GM18870 (cell line): ENCODE measurements around the gene HCFC1R1.

ENCODE experiments used
- ATAC-seq: cut with Tn5 transposase; IDR thresholded peaks from one replicate; pipeline ENCODE4 v1.9.1; 2021; ENCODE audit warnings: moderate library complexity; ENCODE audit not compliant: unreplicated experiment

HCFC1R1 gene

DNA sequence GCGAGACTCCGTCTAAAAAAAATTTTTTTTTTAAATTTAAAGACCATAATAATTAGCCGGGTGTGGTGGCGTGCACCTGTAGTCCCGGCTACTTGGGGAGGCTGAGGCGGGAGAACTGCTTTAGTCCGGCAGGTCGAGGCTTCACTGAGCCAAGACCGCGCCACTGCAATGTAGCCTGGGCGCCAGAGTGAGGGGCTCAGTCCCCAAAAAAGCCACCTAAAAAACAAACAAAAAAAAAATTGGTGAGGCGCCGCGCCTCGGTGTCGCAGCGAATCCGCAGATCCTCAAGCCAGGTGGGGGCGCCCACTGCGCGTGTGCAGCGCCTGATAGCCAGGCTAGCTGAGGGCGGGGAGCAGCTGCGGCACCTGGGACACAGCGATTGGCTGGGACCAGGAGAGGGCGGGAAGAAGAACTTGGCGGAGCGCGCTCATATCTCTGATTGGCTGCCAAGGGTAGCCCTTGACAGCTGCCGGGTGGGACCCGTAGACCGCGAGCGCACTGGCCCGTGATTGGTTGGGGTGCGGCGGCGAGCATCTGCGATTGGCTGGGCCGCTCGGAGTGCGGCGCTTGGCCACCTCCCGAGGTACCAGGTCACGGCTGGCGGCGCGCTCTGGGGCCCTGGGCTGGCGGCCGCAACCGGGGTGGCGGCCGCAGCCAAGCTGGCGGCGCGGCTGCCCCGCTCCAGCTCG is 20.0 kb downstream of the HCFC1R1 start:
- ATAC-seq = peak; percentile 94

DNA sequence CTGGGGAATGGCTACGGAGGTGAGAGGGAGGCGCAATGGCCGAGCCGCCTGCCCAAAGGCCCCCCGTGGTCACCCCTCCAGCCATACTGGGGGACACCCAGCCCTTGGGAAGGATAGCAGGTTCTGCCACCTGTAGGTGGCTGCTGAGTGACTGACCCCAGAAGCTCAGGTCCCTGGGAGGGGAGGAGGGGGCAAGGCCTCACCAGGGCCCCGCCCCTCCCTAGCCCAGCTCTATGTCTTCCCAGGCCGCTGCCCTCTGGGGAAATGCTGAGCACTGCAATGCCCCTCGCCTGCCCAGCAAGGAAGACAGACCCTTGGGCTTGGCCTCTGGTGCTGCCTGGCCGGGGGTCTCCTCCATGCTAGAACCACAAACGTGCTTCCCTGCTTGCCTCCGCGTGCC is 22.4 kb downstream of the HCFC1R1 start:
- no peak for ATAC-seq

DNA sequence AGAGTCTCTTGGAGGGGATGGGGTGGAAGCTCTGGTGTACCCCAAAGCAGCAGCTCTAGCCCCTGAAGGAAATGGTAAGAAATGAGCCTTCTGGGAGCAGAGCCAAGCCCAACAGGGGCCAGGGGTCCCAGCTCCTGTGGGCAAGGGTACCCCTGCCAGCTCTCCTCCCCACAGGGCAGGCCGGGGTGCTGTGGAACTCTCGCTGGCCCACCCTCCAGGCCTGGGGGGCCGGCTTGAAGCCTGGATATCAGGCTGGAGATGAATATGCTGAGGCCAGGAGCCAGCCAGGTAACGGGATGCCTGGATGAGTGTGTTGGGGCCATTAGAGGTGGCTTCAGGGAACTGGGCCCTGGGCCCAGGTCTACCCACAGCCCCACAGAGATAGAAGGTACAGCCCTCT is 23.2 kb downstream of the HCFC1R1 start:
- ATAC-seq = no peak

DNA sequence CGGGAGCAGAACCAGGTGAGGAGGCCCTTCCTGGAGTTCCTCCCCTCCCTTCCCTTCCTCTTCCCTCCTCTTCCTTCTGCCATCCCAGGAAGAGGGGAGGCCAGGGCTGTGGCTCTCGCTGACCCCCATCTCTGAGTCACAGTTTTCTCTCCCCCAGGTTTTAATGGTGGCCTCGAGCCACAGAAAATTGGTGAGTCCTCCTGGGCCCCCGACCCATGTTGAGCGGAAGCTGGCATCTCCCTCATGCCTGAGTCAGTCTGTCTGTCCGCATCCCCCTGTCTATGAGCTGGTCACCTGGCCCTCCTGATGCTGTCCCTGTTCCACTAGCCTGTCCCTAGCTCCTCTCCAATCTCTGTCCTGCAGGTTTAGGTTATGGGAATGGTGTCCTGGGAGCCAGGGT is 23.8 kb downstream of the HCFC1R1 start:
- no peak for ATAC-seq

DNA sequence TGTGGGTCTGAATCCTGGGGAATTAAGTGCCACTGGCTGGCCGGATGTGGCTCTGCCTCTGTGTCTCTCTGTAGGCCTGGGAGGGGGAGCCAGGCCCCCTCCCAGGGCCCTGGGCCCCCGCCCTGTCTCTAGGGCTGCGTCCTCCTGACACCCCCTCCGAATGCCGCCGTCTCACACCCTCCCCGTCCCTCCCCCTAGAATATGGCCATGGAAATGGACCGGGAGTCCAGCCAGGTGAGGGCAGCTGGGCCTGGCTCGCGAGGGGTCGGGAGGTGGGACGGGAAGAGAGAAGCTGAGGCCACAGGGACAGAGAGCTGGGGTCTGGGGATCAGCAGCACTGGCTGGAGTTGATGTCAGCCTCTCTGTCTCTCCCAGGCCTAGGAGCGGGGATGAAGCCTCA is 27.4 kb downstream of the HCFC1R1 start:
- ATAC-seq = no peak

DNA sequence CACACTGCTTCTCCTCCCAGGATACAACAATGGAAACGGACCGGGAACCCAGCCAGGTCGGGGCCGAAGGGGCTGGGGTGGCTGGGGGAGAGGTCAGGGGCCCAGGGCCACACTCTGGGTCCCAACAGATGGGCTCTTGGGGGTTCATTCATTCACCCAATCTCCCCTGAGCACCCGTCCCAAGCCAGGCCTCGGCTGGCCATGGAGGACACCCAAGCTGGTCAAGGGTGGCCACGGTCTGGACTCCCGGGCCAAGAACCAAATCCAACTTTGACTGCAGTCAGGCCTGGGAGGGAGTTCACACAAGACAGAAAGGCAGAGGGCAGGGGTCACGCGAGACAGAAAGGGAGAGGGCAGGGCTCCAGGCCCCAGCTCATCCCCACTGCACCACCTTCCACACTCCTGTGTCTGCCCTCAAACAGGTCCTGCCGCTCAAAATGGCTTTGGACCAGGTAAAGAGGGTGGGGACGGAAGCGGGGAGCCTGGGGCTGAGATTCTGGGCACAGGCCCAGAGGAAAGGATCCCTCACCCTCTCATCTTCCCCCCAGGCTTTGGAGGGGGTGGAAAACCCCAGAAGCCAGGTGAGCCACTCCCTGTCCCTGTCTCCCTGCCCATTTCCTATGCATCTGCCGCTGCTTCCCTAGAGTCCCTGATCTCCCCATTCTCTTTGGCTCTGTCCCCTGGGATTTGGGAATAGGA is 31.2 kb downstream of the HCFC1R1 start:
- ATAC-seq = no peak

DNA sequence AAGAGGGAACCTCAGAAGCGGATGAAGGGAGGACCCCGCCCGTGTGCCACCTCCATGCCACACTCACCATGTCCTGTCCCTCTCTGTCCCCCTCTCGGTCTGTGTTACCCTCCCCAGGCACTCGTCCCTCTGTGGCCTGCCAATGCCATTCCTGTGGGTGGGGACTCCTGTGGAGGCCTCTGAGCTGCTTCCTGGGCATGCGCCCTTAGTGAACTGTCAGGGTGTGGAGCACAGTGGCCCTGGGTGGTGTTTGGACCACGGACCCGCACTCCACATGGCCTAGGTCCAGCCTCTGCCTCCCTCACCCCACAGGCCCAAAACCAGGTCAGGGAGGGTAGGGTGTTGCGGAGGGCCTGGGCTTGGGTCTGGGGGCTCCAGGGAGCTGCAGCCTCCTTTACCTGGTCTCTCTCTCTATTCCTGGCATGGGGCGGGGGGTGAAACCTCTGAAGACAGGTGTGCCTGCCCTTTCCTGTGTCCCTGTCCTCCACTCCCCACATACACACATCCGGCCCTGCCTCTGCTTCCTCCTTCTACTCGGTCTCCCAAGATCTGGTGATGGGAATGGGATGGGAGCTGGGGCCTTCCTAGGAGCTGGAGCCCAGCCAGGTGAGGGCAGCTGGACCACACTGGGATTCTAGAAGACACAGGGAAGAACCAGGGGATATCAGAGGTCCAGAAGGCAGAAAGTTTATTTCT is 32.0 kb downstream of the HCFC1R1 start:
- ATAC-seq = no peak

DNA sequence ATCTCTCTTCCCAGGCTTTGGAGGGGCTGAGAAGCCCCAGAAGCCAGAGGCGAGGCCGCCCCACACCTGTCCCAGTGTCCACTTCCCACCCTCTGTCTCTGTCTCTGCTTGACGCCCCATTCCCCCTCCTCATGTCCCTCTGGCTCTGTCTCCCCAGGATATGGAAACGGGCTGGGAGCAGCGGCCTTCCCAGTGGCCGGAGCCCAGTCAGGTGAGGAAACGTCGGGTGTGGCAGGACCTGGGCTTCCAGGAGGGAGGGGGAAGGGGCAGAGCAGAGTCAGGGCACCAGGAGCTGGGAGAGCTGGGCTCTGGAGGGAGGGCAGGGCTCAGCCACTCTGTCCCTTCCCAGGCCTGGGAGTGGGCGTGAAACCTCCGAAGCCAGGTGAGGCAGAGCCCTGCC is 32.9 kb downstream of the HCFC1R1 start:
- no peak for ATAC-seq

DNA sequence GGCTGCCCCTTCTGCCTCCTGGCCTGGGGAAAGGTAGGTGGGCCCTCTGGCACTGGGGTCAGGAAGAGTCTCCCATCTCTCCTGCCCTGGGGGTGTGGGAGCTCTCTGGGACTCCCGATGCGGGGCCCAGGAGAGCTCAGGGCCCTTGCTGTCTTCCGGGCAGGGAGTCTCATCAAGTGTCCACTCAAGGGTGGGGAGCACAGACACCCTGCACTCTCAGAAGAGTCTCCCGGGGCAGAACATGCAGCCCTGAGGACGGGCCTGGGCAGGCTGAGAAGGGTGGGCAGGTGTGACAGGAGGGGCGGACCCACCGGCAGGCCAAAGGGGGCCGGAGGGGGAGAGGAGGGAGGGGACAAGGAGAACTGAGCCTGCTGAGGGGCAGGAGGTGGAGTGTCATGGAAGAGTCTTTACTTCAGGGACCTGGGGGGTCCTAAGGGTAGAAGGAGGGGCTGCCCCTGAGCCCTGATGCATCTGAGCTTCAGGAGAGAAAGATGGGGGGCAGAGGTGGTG is 35.1 kb downstream of the HCFC1R1 start:
- no peak for ATAC-seq

DNA sequence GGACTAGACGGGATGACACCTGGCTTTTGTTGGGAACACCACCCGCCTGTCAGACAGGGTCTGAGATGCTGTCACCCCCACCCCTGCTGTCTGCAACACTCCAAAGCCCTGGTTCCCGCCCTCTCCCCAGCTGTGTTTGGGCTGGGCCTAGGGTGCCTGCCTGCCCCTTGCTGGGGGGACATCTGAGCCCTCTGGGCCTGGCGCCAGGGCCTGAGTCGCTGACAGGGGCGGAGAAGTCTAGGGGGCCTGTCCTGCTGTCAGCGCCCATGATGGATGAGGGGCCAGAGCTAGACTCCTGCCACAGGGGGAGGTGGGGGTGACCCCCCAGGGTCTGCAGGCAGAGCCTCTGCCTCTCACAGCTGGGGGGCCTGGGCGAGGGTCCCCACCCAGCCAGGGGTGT is 35.9 kb downstream of the HCFC1R1 start:
- no peak for ATAC-seq

DNA sequence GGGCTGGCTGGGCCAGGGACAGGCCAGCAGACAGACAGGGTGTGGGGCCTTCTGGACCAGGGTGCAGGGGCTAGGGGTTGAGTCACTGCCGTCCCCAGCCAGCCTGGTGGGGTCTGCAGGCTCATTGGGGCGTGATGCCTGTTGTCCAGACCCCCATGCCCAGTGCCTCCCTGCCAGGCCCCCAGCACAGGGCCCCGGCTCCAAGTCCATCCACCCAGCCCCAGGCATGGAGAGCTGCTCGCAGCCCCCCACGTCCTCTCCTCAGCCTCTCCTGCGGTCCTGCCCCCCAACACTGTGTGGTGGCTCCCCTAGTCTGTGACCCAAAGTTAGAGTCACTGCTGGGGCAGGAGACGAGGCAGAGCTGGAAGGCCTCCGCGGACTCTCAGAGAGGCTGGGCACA is 36.5 kb downstream of the HCFC1R1 start:
- ATAC-seq = no peak

DNA sequence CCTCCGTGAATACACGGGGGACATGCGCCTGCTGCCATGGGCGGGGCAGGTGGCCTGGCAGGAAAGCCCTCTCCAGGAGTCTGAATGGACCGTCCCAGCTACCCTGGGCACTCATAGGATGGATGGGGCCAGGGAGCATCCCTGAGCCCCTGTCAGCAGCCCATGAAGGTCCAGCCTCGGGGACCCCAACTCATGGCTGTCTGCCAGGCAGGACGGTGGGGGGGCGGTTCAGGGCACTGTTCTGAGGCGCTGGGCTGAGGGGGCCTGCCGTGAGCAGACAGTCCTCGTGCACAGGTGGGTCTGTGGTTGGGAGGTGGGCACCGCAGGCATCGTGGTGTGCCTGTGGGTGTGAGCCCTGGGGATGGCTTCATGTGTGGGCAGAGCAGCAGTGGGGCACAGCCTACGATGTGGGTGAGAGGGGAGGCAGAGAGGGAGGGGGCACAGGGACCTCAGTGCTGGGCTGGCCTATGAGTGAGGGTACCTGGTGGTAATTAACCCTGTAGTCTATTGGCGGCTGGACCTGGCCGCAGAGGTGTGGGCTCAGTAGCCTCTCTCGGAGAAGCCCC is 37.0 kb downstream of the HCFC1R1 start:
- ATAC-seq = no peak

DNA sequence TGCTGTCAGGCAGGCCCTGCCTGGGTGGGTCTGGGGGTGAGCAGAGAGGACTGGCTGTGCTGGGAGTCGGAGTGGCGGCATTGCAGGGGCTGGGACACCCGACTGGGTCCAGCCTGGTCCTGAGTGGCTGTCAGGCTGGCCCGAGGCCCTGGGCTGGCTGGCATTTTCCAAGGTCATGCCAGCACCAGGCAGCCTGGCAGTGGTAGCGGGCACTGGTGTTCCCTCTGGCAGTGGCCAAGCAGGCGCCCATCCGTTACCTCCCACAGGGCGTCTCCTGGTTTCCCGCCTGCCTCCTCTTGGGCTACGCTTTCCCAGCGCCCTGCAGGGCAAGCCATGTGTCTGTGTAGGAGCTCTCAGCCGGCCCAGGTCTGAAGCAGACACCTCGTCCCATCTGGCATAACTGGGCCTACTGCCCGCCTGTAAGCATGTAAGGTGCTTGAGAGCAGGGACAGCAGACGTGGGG is 37.8 kb downstream of the HCFC1R1 start:
- no peak for ATAC-seq

DNA sequence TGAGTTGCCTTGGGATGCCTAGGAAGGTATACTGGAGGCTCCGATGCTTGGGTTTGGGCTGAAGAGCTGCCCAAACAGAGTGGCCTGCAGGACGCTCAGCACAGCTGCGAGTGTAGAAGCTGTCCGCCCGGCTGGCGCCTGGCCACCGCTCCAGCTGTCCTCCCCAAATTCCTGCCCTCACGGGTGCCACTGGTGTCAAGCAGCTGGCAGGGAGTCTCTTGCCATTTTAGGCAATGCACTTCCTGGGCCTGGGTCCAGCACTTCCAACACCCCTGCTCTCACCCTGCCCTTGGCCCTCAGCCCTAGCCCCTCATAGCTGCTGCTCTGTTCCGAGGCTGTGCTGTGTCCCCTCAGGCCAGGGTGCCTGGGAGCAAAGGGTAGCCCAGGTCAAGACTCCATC is 38.3 kb downstream of the HCFC1R1 start:
- no peak for ATAC-seq

DNA sequence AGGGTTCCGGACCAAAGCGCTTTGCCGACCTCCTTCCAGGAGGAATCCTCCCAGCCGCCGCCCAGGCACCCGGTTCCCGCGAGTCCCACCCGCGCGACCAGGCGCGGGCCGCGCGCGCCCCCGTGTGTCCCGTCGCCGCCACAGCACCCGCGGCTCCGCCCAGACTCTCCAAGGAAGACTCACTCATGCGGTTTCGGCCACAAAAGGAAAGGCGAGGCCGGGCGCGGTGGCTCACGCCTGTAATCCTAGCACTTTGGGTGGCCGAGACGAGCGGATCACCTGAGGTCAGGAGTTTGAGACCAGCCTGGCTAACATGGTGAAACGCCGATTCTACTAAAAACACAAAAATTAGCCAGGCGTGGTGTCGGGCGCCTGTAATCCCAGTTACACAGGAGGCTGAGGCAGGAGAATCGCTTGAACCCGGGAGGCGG is 40.0 kb downstream of the HCFC1R1 start:
- ATAC-seq = no peak

DNA sequence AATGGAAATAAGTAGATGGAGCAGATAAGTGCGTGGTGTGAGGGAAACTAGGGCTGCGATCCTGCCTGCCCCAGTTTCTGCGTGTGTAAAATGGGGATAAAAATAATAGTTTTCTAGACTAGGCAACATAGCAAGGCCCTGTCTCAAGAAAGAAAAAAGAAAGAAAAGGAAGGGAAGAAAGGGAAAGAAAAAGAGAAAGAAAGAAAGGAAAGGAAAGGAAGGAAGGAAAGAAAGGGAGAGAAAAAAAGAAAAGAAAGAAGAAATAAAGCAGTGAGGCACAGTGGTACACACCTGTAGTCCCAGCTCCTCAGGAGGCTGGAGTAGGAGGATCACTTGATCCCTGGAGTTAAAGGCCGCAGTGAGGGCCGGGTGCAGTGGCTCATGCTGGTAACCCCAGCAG is 41.3 kb downstream of the HCFC1R1 start:
- ATAC-seq = no peak

DNA sequence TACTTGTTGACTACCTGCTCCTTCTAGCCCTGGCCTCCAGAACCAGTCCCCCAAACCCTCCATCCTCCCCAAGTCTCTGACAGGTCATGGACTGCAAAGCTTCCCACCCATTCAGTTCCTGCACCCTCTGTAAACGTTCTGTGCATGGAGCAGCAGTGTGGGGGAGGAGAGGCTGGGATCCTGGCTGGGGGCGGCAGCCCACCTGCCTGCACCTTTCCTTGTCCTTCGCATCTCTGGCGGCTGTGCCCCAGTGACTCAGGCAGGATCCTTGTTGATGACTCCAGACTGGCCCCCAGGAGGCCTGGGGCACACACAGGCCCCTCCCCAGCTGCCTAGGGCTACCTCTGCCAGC is 41.9 kb downstream of the HCFC1R1 start:
- ATAC-seq = no peak

DNA sequence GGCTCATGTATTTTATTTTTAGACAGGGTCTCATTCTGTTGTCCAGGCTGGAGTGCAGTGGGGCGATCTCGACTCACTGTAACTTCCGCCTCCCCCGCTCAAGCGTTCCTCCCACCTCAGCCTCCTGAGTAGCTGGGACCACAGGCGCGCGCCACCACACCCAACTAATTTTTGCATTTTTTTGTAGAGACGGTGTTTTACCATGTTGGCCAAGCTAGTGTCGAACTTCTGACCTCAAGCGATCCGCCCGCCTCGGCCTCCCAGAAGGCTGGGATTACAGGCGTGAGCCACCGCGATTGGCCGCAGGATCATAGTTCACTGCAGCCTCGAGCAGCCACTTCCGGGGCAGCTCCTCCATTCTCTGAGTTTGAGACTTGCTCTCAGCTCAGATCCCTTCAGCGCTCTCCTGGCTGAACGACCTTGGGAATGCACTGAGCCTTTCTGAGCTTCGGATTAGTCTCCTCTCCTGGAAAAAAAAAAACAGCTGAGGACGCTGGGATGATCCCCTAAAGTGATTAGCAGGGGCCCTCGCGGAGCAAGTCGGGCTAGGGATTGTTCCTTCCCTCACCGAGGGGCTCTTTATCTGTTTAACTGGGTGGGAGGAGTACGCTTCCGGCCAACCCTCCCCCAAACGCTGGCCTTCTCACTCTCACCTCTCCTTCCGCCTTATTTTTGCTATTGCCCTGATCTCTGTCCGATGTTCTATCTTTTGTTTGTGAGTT is 42.4 kb downstream of the HCFC1R1 start:
- ATAC-seq = no peak

DNA sequence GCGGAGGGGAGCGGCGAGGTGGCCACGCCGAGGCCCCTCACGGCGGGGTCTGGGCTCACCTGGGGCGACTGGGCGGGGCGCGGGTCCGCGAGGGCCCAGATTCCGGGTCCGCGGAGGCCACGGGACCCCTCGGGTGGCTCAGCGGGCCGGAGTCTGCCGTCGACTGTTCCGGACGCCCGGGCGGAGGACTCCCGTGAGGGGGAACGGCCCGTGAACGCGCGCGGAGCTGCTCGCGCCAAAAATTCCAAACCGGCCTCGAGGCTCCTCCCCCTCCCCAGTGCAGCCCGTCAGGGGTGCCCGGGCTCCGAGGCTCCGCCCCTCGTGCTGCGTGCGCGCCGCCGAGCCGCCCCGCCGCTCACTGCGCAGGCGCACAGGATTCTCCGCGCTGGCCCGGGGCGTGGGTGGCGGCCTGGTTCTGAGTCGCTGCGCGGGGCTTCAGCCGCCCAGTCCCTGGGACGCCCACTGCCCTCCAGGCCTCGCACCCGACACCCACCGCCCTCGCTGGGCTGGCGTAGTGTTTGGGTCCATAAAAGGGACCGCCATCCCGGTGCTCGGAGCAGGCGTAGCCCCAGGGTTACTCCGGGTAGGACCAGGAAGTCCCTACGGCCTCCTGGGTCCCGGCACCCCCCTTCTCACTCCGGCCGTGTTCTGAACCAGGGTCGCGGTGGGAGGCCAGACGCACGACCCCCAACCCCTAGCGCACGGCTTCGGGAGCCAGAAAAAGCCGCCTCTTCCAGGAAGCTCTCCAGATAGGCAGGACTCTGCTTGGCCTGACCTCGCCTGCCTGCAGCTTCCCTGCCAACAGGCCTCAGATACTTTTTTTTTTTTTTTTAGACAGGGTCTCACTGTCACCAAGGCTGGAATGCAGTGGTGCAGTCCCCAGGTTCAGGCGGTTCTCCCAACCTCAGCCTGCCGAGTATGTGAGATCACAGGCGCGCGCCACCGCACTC is 43.2 kb downstream of the HCFC1R1 start, which contains the start of gene PKMYT1:
Gene PKMYT1, minus strand, starts transcription at position 220 of the 950 bp plus-strand sequence. CDS start 789 bp downstream, outside the sequence.
- no peak for ATAC-seq
